DOHH2 (cell line): ENCODE results near the gene BRD3.

Experiments
- H3F3A ChIP-seq: fragments of 200-600 bp; sonication (generic), shearing (Covaris generic); 2 replicates; pipeline ENCODE4 v1.6.0; 2016; ENCODE audit warnings: antibody characterized with exemption, mild to moderate bottlenecking; ENCODE audit not compliant: control insufficient read depth, insufficient read depth
- H3K27ac ChIP-seq: fragments of 200-600 bp; sonication (generic); 2 replicates; pipeline ENCODE4 v1.5.1; 2014; ENCODE audit warnings: low read depth, mild to moderate bottlenecking, low read length, moderate library complexity
- H3K27me3 ChIP-seq: fragments of 200-600 bp; sonication (generic); 2 replicates; pipeline ENCODE4 v1.6.1; 2014; ENCODE audit warnings: mild to moderate bottlenecking, low read length, mixed read lengths; ENCODE audit not compliant: control insufficient read depth
- H3K36me3 ChIP-seq: fragments of 200-600 bp; sonication (generic); 2 replicates; pipeline ENCODE4 v1.6.1; 2014; ENCODE audit warnings: mild to moderate bottlenecking, low read length, moderate library complexity, mixed read lengths; ENCODE audit not compliant: control insufficient read depth
- H3K4me1 ChIP-seq: fragments of 200-600 bp; sonication (generic); 2 replicates; pipeline ENCODE4 v1.6.1; 2014; ENCODE audit warnings: mild to moderate bottlenecking, low read length, mixed read lengths; ENCODE audit not compliant: control insufficient read depth
- H3K4me2 ChIP-seq: fragments of 200-600 bp; sonication (generic); 2 replicates; pipeline ENCODE4 v1.6.0; 2014; ENCODE audit warnings: mild to moderate bottlenecking, low read length, moderate library complexity
- H3K4me3 ChIP-seq: fragments of 200-600 bp; sonication (generic); 2 replicates; pipeline ENCODE4 v1.5.1; 2014; ENCODE audit warnings: mild to moderate bottlenecking, low read length, mixed read lengths
- H3K79me2 ChIP-seq: fragments of 200-600 bp; sonication (generic); 2 replicates; pipeline ENCODE4 v1.6.1; 2014; ENCODE audit warnings: mild to moderate bottlenecking, low read length, mixed read lengths; ENCODE audit not compliant: control insufficient read depth
- H3K9me2 ChIP-seq: fragments of 200-600 bp; sonication (generic); replicated peaks from 2 replicates; pipeline ENCODE4 v1.6.1; 2014; ENCODE audit warnings: mild to moderate bottlenecking, low read length, mixed read lengths; ENCODE audit not compliant: control insufficient read depth
- H3K9me3 ChIP-seq: fragments of 200-600 bp; sonication (generic); 2 replicates; pipeline ENCODE4 v1.6.1; 2014; ENCODE audit warnings: antibody characterized with exemption, low read length, mixed read lengths; ENCODE audit not compliant: control insufficient read depth, insufficient read depth
- H4K20me1 ChIP-seq: fragments of 200-600 bp; sonication (generic); 2 replicates; pipeline ENCODE4 v1.6.0; 2014; ENCODE audit warnings: low read depth, mild to moderate bottlenecking, antibody characterized with exemption, low read length, moderate library complexity; ENCODE audit not compliant: control insufficient read depth, insufficient read depth
- CTCF ChIP-seq: fragments of 200-600 bp; sonication (generic); IDR thresholded peaks from one replicate; pipeline ENCODE4 v1.5.1; 2014; ENCODE audit warnings: antibody characterized with exemption, mild to moderate bottlenecking, low read depth, low read length; ENCODE audit not compliant: poor library complexity, severe bottlenecking
- EZH2phosphoT487 ChIP-seq: fragments of 200-600 bp; sonication (generic); IDR thresholded peaks from 2 replicates; pipeline ENCODE4 v1.6.1; 2017; ENCODE audit warnings: borderline replicate concordance, mild to moderate bottlenecking, antibody characterized with exemption, low read length, moderate library complexity, mixed read lengths

The BRD3 gene

GRCh38 chr9:134052941-134053340, 14.9 kb downstream of the BRD3 start:
- Histone ChIP-seq H3K4me1 (no peaks in the 10 kb centered on the region), H3K4me3 (no peak overlapping the region), H3K9me2 (no peaks in the 10 kb centered on the region), H3K9me3 (no peaks in the 10 kb centered on the region), H3K4me2 (no peak overlapping the region), H3K79me2 (peaks cover 41% of the 10 kb centered on the region), H4K20me1 (peaks cover 10% of the 10 kb centered on the region; the same call in 1 of the 2 replicates), H3K27me3 (no peaks in the 10 kb centered on the region), H3K27ac (no peak overlapping the region), H3F3A (no peaks in the 10 kb centered on the region), H3K36me3 (peaks cover 26% of the 10 kb centered on the region)
- TF ChIP-seq EZH2phosphoT487, result no peak
- TF ChIP-seq CTCF, result no peak

GRCh38 chr9:134052491-134052890, 15.3 kb downstream of the BRD3 start:
- H3K4me3 ChIP-seq, result no peak overlapping the region

GRCh38 chr9:134051319-134051718, 16.5 kb downstream of the BRD3 start:
- TF ChIP-seq EZH2phosphoT487 (no peak), CTCF (no peak)
- Histone ChIP-seq H3K36me3 (peaks cover 40% of the 10 kb centered on the region), H3K4me2 (no peak overlapping the region)

More at GRCh38 chr9:134052491-134052890, 15.3 kb downstream of the BRD3 start:
- H3K79me2 ChIP-seq, result peaks cover 37% of the 10 kb centered on the region
- H3K36me3 ChIP-seq, result peaks cover 31% of the 10 kb centered on the region
- peaks cover 10% of the 10 kb centered on the region; the same call in 1 of the 2 replicates for H4K20me1 ChIP-seq
- no peaks in the 10 kb centered on the region for H3F3A ChIP-seq
- no peaks in the 10 kb centered on the region for H3K9me3 ChIP-seq
- no peaks in the 10 kb centered on the region for H3K9me2 ChIP-seq
- H3K27me3 ChIP-seq, result no peaks in the 10 kb centered on the region
- H3K27ac ChIP-seq, result no peak overlapping the region
- no peak overlapping the region for H3K4me2 ChIP-seq
- no peak for TF ChIP-seq EZH2phosphoT487
- no peak for TF ChIP-seq CTCF
- H3K4me1 ChIP-seq, result no peaks in the 10 kb centered on the region

GRCh38 chr9:134050726-134051125, 17.1 kb downstream of the BRD3 start:
- Histone ChIP-seq H3K79me2 (peaks cover 19% of the 10 kb centered on the region), H3K9me3 (no peaks in the 10 kb centered on the region), H3K9me2 (no peaks in the 10 kb centered on the region), H3F3A (no peaks in the 10 kb centered on the region), H3K4me3 (no peak overlapping the region), H3K4me2 (no peak overlapping the region), H3K27me3 (no peaks in the 10 kb centered on the region), H3K4me1 (no peaks in the 10 kb centered on the region), H3K27ac (no peak overlapping the region), H4K20me1 (0 out of 2 replicates have a peak, but pooled peaks cover 6% of the 10 kb centered on the region), H3K36me3 (peaks cover 45% of the 10 kb centered on the region)
- no peak for TF ChIP-seq CTCF
- no peak for TF ChIP-seq EZH2phosphoT487

More at GRCh38 chr9:134051319-134051718, 16.5 kb downstream of the BRD3 start:
- no peaks in the 10 kb centered on the region for H3K4me1 ChIP-seq
- H3K27ac ChIP-seq, result no peak overlapping the region
- H3K4me3 ChIP-seq, result no peak overlapping the region
- H3K79me2 ChIP-seq, result peaks cover 25% of the 10 kb centered on the region
- 0 out of 2 replicates have a peak, but pooled peaks cover 6% of the 10 kb centered on the region for H4K20me1 ChIP-seq
- H3K9me3 ChIP-seq, result no peaks in the 10 kb centered on the region
- no peaks in the 10 kb centered on the region for H3K9me2 ChIP-seq
- H3K27me3 ChIP-seq, result no peaks in the 10 kb centered on the region
- no peaks in the 10 kb centered on the region for H3F3A ChIP-seq
